OCI-LY1 (cell line): ENCODE results near the gene L3MBTL4.

Source experiments
- EZH2 ChIP-seq: fragments of 200-600 bp; sonication (generic), shearing (Covaris generic); IDR thresholded peaks from 2 replicates; pipeline ENCODE4 v1.8.0; 2017; ENCODE audit warnings: borderline replicate concordance, mixed run types, mild to moderate bottlenecking, antibody characterized with exemption, low read length, moderate library complexity, mixed read lengths
- TF ChIP-seq, protein P1 (sequence below): fragments of 200-600 bp; sonication (generic), shearing (Covaris generic); IDR thresholded peaks from 2 replicates; pipeline ENCODE4 v1.5.1; 2017; ENCODE audit warnings: mild to moderate bottlenecking, antibody characterized with exemption, low read length, moderate library complexity, mixed read lengths

DNA sequence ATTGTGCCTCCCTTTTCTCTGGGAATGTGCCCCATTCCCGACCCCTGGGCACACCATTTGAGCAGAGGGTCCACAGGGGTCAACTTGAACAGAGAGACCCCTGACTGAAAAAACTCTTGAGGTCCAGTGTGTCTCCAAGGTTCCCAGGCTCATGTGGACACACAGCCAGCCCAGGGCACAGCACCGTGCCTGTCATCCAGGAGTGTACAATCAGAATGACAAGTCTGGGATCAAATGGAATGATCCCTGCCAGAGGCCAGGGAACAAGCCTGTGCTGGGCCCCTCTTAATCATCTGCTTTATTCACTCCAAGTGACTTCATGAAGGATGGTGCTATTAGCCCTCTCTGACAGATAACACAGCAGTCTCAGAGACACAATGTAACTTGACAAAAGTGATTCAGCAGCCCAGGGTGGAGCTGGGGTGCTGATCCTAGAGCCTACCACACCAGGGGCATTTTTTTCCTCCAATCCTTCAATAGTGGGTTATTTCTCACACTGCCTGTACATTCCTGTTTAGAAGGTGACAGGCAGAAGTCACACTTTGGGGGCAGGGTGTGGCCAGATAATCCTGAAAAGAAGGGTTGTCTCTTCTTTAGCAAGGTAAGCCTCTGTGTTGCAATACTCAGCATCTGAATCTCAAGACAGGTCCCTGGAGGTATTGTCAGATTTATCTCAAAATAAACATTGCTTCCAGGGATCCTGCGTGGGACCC, 435.4 kb downstream of the L3MBTL4 start:
- TF ChIP-seq, protein P1, sequence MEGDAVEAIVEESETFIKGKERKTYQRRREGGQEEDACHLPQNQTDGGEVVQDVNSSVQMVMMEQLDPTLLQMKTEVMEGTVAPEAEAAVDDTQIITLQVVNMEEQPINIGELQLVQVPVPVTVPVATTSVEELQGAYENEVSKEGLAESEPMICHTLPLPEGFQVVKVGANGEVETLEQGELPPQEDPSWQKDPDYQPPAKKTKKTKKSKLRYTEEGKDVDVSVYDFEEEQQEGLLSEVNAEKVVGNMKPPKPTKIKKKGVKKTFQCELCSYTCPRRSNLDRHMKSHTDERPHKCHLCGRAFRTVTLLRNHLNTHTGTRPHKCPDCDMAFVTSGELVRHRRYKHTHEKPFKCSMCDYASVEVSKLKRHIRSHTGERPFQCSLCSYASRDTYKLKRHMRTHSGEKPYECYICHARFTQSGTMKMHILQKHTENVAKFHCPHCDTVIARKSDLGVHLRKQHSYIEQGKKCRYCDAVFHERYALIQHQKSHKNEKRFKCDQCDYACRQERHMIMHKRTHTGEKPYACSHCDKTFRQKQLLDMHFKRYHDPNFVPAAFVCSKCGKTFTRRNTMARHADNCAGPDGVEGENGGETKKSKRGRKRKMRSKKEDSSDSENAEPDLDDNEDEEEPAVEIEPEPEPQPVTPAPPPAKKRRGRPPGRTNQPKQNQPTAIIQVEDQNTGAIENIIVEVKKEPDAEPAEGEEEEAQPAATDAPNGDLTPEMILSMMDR = no peak
- TF ChIP-seq EZH2 = no peak
